DMS53 (cell line): ENCODE results near the gene LIN37.
"Not testable (repeated sequence)": the region's sequence is repeated elsewhere in the genome, so short reads cannot be mapped to it uniquely, and the experiment has no call there.

Source experiments
- DNase-seq: peaks from one replicate; lab custom pipeline; 2025; lab: John Stamatoyannopoulos, UW

LIN37 gene

DNA sequence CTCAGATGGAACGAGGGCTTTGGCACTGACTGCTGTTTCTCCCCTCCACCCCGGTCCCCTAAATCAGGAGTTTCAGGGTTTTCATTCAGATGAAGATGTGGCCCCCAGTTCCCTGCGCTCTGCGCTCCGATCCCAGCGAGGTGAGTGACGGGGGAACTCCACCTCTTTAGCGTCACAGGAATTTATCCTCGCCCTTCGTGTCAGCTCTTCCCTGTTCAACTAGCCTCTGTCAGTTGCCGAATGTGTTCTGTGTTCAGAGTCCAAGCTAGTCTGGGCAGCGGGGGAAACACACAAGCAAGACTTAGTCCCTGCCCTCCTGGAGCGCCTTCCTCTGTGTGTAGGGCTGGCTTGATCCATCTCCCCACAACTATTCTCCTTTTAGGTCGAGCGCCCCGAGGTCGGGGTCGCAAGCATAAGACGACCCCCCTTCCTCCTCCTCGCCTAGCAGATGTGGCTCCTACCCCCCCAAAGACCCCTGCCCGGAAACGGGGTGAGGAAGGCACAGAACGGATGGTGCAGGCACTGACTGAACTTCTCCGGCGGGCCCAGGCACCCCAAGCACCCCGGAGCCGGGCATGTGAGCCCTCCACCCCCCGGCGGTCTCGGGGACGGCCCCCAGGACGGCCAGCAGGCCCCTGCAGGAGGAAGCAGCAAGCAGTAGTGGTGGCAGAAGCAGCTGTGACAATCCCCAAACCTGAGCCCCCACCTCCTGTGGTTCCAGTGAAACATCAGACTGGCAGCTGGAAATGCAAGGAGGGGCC, 28.8 kb upstream of the LIN37 start:
- no peak for DNase-seq

DNA sequence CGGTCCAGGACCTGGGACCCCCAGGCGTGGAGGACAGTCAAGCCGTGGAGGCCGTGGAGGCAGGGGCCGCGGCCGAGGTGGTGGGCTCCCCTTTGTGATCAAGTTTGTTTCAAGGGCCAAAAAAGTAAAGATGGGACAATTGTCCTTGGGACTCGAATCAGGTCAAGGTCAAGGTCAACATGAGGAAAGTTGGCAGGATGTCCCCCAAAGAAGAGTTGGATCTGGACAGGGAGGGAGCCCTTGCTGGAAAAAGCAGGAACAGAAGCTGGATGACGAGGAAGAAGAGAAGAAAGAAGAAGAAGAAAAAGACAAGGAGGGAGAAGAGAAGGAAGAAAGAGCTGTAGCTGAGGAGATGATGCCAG, 28.2 kb upstream of the LIN37 start:
- no peak for DNase-seq

DNA sequence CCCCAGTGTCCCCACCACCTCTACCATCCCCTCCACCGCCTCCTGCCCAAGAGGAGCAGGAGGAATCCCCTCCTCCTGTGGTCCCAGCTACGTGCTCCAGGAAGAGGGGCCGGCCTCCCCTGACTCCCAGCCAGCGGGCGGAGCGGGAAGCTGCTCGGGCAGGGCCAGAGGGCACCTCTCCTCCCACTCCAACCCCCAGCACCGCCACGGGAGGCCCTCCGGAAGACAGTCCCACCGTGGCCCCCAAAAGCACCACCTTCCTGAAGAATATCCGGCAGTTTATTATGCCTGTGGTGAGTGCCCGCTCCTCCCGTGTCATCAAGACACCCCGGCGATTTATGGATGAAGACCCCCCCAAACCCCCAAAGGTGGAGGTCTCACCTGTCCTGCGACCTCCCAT, 27.7 kb upstream of the LIN37 start:
- DNase-seq, result no peak

DNA sequence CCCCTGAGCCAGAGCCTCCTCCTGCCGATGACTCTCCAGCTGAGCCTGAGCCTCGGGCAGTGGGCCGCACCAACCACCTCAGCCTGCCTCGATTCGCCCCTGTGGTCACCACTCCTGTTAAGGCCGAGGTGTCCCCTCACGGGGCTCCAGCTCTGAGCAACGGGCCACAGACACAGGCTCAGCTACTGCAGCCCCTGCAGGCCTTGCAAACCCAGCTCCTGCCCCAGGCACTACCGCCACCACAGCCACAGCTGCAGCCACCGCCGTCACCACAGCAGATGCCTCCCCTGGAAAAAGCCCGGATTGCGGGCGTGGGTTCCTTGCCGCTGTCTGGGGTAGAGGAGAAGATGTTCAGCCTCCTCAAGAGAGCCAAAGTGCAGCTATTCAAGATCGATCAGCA, 27.0 kb upstream of the LIN37 start:
- DNase-seq, result no peak

DNA sequence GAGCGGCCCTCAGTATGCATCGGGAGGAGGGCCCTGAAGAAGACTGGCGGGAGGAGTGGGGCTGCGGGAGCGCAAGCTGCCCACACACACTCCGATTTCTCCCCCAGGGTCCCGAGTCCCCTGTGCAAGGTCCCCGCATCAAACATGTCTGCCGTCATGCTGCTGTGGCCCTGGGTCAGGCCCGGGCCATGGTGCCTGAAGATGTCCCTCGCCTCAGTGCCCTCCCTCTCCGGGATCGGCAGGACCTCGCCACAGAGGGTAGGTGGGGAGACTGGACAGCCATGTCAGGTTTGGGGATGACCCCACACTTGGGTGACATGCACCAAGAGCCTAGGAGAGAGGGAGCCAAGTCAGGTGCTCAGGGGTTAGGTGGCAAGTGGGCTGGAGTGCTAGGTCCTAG, 25.9 kb upstream of the LIN37 start:
- no peak for DNase-seq

DNA sequence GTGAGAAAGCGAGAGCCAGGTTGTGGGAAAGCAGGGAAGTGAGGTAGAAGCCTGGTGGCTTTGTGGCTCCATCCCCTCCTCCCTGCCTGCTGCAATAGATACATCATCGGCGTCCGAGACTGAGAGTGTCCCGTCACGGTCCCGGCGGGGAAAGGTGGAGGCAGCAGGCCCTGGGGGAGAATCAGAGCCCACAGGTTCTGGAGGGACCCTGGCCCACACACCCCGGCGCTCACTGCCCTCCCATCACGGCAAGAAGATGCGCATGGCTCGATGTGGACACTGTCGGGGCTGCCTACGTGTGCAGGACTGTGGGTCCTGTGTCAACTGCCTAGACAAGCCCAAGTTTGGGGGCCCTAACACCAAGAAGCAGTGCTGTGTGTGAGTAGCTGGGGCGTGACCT, 25.5 kb upstream of the LIN37 start:
- no peak for DNase-seq

DNA sequence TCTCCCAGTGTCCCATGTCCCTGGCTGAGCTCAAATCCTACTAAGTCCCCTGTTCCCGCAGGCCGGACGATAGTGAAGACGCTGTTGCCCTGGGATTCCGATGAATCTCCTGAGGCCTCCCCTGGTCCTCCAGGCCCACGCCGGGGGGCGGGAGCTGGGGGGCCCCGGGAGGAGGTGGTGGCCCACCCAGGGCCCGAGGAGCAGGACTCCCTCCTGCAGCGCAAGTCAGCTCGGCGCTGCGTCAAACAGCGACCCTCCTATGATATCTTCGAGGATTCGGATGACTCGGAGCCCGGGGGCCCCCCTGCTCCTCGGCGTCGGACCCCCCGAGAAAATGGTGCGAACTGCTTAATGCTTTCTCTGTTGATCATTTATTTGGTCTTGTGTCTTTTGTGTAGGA, 24.7 kb upstream of the LIN37 start:
- DNase-seq, result no peak

DNA sequence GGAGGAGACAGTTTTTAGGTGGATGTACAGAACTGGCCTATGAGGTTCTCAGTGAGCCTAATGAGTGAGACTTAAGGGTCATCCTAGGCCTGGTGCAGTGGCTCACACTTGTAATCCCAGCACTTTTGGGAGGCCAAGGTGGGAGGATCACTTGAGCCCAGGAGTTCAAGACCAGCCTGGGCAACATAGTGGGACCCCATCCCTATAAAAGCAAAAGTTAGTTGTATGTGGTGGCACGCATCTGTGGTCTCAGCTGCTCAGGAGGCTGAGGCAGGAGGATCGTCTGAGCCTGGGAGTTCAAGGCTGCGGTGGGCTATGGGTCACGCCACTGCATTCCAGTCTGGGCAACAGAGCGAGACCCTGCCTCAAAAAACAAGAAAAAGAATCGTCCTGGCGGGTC, 24.2 kb upstream of the LIN37 start:
- DNase-seq, result not testable (repeated sequence)

DNA sequence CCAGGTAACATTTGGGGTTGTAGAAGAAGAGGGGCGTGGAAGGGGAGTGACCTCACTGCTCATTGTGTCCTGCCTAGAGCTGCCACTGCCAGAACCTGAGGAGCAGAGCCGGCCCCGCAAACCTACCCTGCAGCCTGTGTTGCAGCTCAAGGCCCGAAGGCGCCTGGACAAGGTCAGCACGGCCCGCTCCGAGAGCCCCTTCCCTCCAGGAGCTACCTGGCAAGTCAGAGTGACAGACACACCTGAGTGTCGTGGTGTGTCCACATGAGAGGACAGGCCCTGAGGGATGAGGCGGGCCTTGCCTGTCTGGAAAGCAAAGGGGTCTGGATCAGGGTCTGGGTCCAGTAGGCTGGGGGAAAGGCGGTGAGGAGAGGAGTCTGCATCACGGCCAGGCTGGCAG, 23.8 kb upstream of the LIN37 start:
- DNase-seq, result no peak

DNA sequence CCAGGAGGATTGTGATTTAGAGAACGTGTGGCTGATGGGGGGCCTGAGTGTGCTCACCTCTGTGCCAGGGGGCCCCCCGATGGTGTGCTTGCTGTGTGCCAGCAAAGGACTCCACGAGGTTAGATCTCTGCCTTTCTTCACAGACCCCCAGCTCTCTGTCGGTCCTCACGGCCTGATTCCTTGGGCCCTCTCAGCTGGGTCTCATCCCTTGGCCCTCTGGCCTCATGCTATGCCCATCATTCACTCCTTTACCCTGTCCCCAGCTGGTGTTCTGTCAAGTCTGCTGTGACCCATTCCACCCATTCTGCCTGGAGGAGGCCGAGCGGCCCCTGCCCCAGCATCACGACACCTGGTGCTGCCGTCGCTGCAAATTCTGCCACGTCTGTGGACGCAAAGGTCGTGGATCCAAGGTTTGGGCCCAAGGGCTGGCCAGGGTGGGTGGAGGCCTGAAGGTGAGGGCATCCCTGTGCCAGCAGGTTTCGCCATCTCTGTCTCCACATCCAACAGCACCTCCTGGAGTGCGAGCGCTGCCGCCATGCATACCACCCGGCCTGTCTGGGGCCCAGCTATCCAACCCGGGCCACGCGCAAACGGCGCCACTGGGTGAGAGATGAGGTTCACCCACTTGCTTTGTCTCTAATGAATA, 23.0 kb upstream of the LIN37 start:
- DNase-seq, result no peak

DNA sequence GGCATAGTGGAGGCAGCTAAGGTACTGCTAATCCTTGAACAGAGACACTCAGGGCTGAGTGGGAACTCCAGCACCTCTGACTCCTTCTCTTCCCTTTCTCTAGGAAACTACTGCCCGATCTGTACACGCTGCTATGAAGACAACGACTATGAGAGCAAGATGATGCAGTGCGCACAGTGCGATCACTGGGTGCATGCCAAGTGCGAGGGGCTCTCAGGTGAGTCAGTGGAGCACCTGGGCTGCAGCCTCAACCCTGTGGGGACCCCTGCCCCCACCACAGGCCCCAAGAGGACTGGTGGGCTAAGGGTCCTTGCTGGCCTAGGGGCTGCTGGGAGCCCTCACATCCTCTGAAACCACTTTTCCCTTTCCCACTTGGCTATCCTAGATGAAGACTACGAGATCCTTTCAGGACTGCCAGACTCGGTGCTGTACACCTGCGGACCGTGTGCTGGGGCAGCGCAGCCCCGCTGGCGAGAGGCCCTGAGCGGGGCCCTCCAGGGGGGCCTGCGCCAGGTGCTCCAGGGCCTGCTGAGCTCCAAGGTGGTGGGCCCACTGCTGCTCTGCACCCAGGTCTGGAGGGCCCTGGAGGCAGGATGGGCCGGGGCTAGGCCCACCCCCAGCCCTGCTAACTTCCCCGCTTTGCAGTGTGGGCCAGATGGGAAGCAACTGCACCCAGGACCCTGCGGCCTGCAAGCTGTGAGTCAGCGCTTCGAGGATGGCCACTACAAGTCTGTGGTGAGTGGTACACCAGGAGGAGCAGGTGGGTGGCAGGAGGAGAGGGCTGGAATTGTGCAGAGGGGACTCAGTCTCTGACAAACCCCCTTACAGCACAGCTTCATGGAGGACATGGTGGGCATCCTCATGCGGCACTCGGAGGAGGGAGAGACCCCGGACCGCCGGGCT, 21.1 kb upstream of the LIN37 start:
- DNase-seq, result no peak

DNA sequence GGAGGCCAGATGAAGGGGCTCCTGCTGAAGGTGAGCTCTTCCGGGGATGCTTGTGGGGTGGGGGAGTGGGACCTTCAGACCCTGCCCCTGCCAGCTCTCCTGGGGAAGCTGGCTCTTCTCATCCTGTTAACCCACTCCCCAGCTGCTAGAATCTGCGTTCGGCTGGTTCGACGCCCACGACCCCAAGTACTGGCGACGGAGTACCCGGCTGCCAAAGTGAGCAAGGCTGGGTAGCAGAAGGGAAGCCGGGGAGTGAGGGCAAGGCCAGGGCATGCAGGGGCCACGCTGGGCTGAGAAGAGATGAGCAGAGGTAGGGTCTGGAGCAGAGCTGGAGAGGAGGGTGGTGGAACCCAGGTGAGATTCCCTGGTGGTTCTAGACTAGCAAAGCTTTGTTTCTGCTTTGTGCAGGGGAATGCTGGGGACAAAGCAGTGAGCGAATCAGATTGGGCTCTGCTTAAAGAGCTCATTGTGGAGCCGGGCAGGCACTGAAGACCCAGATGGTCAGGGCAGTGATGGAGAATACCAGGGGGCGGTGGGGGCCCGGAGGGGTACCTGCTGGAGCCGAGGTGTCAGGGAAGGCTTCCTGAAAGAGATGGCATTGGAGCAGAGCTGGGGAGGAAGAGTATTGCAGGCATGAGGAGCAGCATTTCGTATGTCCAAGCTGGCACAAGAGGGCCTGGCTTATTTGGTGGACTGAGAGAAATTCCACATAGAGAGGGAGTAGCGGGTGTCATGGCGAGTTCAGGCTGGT, 20.2 kb upstream of the LIN37 start:
- DNase-seq, result no peak

DNA sequence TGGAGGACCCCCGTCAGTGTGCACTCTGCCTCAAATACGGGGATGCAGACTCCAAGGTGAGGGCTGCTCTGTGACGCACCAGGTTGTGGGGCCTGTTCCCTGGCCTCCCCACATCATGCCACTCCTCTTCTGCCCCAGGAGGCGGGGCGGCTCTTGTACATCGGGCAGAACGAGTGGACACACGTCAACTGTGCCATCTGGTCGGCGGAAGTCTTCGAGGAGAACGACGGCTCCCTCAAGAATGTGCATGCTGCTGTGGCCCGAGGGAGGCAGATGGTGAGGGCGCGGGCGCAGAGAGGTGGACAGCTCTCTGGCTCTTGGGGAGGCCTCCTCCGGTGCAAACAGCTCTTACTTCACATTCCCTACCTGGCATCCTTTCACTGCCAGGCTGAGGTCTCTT, 19.4 kb upstream of the LIN37 start:
- no peak for DNase-seq

DNA sequence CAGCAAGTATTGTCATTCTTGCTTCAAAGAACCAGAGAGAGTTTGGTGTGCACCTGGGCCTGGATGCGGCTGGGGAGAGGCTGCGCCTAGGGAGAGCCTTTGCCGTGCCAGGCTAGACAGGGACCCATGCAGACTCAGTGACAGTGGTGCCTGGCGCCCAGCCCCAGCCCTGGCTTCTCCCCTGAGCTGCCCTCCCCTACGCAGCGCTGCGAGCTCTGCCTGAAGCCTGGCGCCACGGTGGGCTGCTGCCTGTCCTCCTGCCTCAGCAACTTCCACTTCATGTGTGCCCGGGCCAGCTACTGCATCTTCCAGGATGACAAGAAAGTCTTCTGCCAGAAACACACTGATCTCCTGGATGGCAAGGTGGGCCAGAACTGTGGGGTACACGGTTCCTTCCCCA, 18.6 kb upstream of the LIN37 start:
- no peak for DNase-seq

DNA sequence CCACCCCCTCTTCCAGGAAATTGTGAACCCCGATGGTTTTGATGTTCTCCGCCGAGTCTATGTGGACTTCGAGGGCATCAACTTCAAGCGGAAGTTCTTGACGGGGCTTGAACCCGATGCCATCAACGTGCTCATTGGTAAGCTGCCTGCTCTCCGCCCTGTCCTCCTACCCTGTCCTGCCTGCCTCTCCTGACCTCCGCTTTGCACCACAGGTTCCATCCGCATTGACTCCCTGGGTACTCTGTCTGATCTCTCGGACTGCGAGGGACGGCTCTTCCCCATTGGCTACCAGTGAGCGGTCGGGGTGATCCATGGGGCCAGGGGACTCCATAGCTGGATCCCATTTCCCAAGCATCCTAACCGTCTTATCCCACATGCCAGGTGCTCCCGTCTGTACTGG, 18.1 kb upstream of the LIN37 start:
- DNase-seq, result no peak

DNA sequence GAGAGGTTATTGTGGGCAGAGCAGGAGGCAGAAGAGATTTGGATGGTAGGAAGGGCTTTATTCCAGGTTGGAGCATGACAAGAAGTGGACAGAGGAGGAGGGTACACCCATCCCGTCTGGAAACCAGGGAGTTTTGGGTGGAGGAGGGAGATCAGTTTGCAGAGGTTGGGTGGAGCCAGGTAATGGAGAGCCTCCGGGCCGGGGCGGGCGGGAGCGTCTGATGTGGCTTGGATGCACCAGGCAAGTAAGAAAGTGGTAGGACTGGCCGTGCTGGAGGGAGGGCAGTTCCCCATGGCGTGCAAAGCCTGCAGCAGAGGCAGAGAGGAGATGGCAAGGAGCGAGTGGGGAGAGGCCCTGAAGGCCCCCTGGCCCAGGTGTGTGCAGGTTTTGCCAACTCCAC, 17.0 kb upstream of the LIN37 start:
- no peak for DNase-seq

DNA sequence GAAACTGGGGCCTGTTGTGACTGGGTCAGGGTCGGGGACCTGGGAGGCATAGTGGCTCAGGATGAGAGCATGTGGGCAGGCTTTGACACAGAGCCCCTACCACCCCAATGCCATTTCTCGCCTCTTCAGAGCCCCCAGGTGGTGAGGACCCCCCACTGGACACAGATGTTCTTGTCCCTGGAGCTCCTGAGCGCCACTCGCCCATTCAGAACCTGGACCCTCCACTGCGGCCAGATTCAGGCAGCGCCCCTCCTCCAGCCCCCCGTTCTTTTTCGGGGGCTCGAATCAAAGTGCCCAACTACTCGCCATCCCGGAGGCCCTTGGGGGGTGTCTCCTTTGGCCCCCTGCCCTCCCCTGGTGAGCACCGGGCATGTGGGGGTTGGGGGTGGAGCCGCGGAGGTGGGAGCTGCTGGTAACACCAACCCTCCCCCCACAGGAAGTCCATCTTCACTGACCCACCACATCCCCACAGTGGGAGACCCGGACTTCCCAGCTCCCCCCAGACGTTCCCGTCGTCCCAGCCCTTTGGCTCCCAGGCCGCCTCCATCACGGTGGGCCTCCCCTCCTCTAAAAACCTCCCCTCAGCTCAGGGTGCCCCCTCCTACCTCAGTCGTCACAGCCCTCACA, 16.5 kb upstream of the LIN37 start:
- DNase-seq, result no peak

DNA sequence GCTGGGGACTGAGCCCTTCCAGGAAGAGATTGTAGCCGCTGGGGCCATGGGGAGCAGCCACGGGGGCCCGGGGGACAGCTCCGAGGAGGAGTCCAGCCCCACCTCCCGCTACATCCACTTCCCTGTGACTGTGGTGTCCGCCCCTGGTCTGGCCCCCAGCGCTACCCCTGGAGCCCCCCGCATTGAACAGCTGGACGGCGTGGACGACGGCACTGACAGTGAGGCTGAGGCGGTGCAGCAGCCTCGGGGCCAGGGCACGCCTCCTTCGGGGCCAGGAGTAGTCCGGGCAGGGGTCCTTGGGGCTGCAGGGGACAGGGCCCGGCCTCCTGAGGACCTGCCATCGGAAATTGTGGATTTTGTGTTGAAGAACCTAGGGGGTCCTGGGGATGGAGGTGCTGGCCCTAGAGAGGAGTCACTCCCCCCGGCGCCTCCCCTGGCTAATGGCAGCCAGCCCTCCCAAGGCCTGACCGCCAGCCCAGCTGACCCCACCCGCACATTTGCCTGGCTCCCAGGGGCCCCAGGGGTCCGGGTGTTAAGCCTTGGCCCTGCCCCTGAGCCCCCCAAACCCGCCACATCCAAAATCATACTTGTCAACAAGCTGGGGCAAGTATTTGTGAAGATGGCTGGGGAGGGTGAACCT, 15.7 kb upstream of the LIN37 start:
- DNase-seq, result no peak

DNA sequence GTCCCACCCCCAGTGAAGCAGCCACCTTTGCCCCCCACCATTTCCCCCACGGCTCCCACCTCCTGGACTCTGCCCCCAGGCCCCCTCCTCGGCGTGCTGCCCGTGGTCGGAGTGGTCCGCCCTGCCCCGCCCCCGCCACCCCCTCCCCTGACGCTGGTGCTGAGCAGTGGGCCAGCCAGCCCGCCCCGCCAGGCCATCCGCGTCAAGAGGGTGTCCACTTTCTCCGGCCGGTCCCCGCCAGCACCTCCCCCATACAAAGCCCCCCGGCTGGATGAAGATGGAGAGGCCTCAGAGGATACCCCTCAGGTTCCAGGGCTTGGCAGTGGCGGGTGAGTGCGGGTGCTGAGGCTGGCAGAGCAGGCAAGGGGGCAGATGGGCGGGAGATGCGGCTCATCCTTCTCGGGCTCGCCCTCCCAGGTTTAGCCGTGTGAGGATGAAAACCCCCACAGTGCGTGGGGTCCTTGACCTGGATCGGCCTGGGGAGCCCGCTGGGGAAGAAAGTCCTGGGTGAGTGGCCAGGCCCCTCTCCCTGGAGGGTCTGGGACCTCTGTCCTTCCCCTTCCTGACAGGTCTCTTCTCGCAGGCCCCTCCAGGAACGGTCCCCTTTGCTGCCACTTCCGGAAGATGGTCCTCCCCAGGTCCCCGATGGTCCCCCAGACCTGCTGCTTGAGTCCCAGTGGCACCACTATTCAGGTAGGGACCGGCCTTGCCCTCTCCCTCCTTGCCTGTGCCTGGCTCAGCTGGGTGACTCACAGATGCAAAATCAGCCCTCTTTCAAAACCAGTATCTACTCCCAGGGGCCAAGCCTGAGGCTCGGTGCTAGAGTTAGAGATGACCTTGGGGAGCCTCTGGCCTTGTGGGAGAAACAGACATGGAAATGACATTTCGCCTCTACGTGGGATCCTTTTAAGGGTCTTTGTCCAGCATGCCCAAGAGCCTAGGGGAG, 14.9 kb upstream of the LIN37 start:
- no peak for DNase-seq

DNA sequence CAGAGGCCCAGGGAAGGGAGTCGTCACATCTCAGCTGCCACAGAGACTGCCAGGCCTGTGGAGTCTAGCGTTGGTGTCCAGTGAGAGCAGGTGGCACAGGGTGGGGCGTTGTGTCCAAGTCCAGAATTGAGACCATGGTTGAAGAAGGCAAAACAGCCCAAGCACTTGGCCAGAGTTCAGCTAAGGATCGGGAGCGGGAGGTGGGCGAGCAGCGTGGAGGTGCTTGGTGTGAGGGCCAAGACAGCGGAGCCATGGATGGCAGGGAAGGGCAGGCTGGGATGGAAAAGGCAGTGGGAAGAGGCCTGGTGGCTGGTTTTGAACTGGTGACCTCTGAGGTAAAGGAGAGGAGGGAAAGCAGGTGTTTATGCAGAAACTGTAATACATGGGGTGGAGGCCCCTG, 14.1 kb upstream of the LIN37 start:
- DNase-seq, result no peak
